Transverse colon (tissue), 4 donors: ENCODE data around the gene TNS3.

ENCODE experiments used
- EP300 ChIP-seq: sonication (generic); formaldehyde crosslinking; IDR thresholded peaks from one replicate; pipeline ENCODE4 v1.6.1; 2017; ENCODE audit warnings: antibody characterized with exemption, low read depth
- POLR2A ChIP-seq: fragments of 450-650 bp; IDR thresholded peaks from one replicate; pipeline ENCODE4 v1.6.1; 2016; ENCODE audit warnings: antibody characterized with exemption, mild to moderate bottlenecking, moderate library complexity
- POLR2AphosphoS5 ChIP-seq, 3 donors: sonication (generic); formaldehyde crosslinking; IDR thresholded peaks; one replicate each; pipeline ENCODE4 v1.6.1; 2016; ENCODE audit warnings: antibody characterized with exemption in 3 of 3
- TF ChIP-seq, protein P1 (sequence below), 5 experiments: fragments of 200-600 bp in 3 of 5; fragments of 450-650 bp in 2 of 5; sonication (generic) in 3 of 5; IDR thresholded peaks; 1 replicate in 2 of 5; 2 replicates in 3 of 5; pipeline ENCODE4 v1.5.1; 2016 to 2017; ENCODE audit warnings: antibody characterized with exemption in 5 of 5, inconsistent platforms in 3 of 5, mild to moderate bottlenecking in 2 of 5, moderate library complexity in 1 of 5

DNA sequence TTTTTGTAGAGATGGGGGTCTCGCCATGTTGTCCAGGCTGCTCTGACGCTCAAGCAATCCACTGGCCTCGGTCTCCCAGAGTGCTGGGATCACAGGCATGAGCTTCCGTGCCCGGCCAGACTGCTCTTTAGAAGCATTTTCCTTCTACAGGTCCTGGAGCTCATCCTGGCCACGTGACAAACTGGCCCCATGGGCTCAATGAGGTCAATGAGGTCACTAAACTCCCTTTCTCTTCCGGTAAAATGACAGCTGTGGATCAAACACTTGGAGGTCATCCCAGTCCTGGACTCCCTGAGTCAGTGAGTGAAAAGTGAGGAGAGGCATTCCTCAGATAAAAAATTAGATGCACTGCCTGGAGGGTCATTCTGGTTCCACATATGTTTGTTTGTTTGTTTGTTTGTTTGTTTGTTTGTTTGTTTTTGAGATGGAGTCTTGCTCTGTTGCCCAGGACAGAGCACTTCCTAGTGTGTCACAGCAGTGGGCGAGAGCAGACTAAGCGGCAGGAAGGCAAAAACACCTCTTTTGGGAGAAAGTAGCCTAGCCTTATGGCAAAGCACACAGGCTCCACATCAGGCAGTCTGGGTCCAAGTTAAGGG is 134.9 kb downstream of the TNS3 start:
- TF ChIP-seq, protein P1, sequence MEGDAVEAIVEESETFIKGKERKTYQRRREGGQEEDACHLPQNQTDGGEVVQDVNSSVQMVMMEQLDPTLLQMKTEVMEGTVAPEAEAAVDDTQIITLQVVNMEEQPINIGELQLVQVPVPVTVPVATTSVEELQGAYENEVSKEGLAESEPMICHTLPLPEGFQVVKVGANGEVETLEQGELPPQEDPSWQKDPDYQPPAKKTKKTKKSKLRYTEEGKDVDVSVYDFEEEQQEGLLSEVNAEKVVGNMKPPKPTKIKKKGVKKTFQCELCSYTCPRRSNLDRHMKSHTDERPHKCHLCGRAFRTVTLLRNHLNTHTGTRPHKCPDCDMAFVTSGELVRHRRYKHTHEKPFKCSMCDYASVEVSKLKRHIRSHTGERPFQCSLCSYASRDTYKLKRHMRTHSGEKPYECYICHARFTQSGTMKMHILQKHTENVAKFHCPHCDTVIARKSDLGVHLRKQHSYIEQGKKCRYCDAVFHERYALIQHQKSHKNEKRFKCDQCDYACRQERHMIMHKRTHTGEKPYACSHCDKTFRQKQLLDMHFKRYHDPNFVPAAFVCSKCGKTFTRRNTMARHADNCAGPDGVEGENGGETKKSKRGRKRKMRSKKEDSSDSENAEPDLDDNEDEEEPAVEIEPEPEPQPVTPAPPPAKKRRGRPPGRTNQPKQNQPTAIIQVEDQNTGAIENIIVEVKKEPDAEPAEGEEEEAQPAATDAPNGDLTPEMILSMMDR (IDR thresholded peaks at IDR 0.05), result no peak
- TF ChIP-seq EP300, result no peak
- no peak for TF ChIP-seq POLR2A
- no peak for TF ChIP-seq POLR2AphosphoS5 (IDR thresholded peaks at IDR 0.05)
